Small intestine (tissue), 7 donors: ENCODE data around the gene KLHL3. TPM values are rescaled to one million over a fixed set of nuclear protein-coding genes. Genes with fewer than 3 reads are reported as not detected.

ENCODE experiments used
- DNase-seq, 2 donors: peaks; one replicate each; pipeline versions ENCODE4 v3.0.0 to v3.0.0-alpha.2; 2013
- FAIRE-seq: peaks from 2 replicates; lab custom pipeline; 2012; peaks lifted over from hg19 to GRCh38; lab: Jason Lieb, UNC
- H3K27ac ChIP-seq, 3 donors: one replicate each; pipeline ENCODE4 v1.5.1; 2013; ENCODE audit warnings: low read length in 2 of 3, mild to moderate bottlenecking in 2 of 3, control low read depth in 1 of 3, inconsistent platforms in 1 of 3, low read depth in 1 of 3, moderate library complexity in 1 of 3
- H3K27me3 ChIP-seq, 3 donors: one replicate each; pipeline ENCODE4 v1.6.1; 2013; ENCODE audit warnings: low read length in 3 of 3, inconsistent platforms in 1 of 3; ENCODE audit not compliant: control insufficient read depth in 3 of 3, insufficient read depth in 3 of 3
- H3K36me3 ChIP-seq, 3 donors: one replicate each; pipeline ENCODE4 v1.6.1; 2013; ENCODE audit warnings: low read length in 3 of 3, inconsistent platforms in 1 of 3, low read depth in 1 of 3, mild to moderate bottlenecking in 1 of 3, moderate library complexity in 1 of 3; ENCODE audit not compliant: control insufficient read depth in 3 of 3, insufficient read depth in 2 of 3
- H3K4me1 ChIP-seq, 3 donors: one replicate each; pipeline ENCODE4 v1.6.1; 2013; ENCODE audit warnings: low read length in 2 of 3, inconsistent platforms in 1 of 3, low read depth in 1 of 3, mild to moderate bottlenecking in 1 of 3, moderate library complexity in 1 of 3; ENCODE audit not compliant: control insufficient read depth in 3 of 3, insufficient read depth in 2 of 3
- H3K4me3 ChIP-seq, 3 donors: one replicate each; pipeline ENCODE4 v1.5.1; 2013; ENCODE audit warnings: low read length in 3 of 3, control low read depth in 1 of 3, inconsistent platforms in 1 of 3, low read depth in 1 of 3, mild to moderate bottlenecking in 1 of 3, moderate library complexity in 1 of 3
- H3K9me3 ChIP-seq, 2 donors: one replicate each; pipeline ENCODE4 v1.6.1; 2013; ENCODE audit warnings: low read depth in 1 of 2, low read length in 1 of 2; ENCODE audit not compliant: control insufficient read depth in 2 of 2, insufficient read depth in 1 of 2
- WGBS, 3 donors: extraction: QIAGEN DNeasy Blood & Tissue Kit; methylation state at CpG; one replicate each; pipeline ENCODE4 v1.1.7; 2013; 5-methylcytosine and 5-hydroxymethylcytosine counted together
- polyA plus RNA-seq, 4 donors: library from polyadenylated mRNA; stranded (reverse) in 3 of 4; unstranded in 1 of 4; fragments of 200-250 nt in 3 of 4; fragments of 120-200 nt in 1 of 4; gene quantifications; one replicate each; pipeline versions ENCODE4 v1.2.1 to v1.2.3, GENCODE V29; 2013
- donor health status: healthy with polysubstance abuse.
- donor health status: control.
- donor health status: control.
- donor health status: Bipolar disorder and iron deficiency.
- donor health status: healthy.

Gene KLHL3
- polyA plus RNA-seq, 4 donors = 0.67 to 6.5 (median 1.8) TPM

- FAIRE-seq (no peak), DNase-seq (no peak)
- Histone ChIP-seq H3K27ac (no peak overlapping the region), H3K36me3 (peaks cover 0 to 9% (median 0%) of the 10 kb centered on the region in 3 donors), H3K4me1 (no peaks in the 10 kb centered on the region), H3K4me3 (no peak overlapping the region), H3K9me3 (peaks cover 0 to 3% of the 10 kb centered on the region in 2 donors), H3K27me3 (no peaks in the 10 kb centered on the region)
- 92 to 100% (median 98%) methylated on average over 5 of the region's 5 CpGs for WGBS, 3 donors
Measured at GRCh38 chr5:137710086-137710485, 25.8 kb downstream of the KLHL3 start.

- Histone ChIP-seq H3K27me3 (no peaks in the 10 kb centered on the region), H3K9me3 (peaks cover 0 to 3% of the 10 kb centered on the region in 2 donors), H3K36me3 (peaks cover 0 to 9% (median 0%) of the 10 kb centered on the region in 3 donors), H3K4me1 (no peaks in the 10 kb centered on the region), H3K4me3 (no peak overlapping the region), H3K27ac (no peak overlapping the region)
- DNase-seq = no peak
- WGBS, 3 donors = 90 to 93% (median 93%) methylated on average over 3 of the region's 3 CpGs
- FAIRE-seq = no peak
Measured at GRCh38 chr5:137708796-137709559, 26.9 kb downstream of the KLHL3 start.

- Histone ChIP-seq H3K36me3 (peaks cover 0 to 9% (median 0%) of the 10 kb centered on the region in 3 donors), H3K9me3 (peaks cover 0 to 2% of the 10 kb centered on the region in 2 donors), H3K4me3 (no peak overlapping the region), H3K4me1 (no peaks in the 10 kb centered on the region), H3K27me3 (no peaks in the 10 kb centered on the region), H3K27ac (no peak overlapping the region)
- FAIRE-seq (no peak), DNase-seq (no peak)
- 98 to 100% (median 100%) methylated on average over 1 of the region's 1 CpG for WGBS, 3 donors
Measured at GRCh38 chr5:137708062-137708461, 27.8 kb downstream of the KLHL3 start.

GRCh38 chr5:137706841-137707240 is 29.0 kb downstream of the KLHL3 start:
- DNase-seq (no peak), FAIRE-seq (no peak)
- Histone ChIP-seq H3K36me3 (peaks cover 0 to 9% (median 0%) of the 10 kb centered on the region in 3 donors), H3K4me3 (no peak overlapping the region), H3K27ac (no peak overlapping the region), H3K9me3 (no peaks in the 10 kb centered on the region), H3K27me3 (no peaks in the 10 kb centered on the region), H3K4me1 (no peaks in the 10 kb centered on the region)
- WGBS, 3 donors = 79 to 92% (median 92%) methylated on average over 2 of the region's 2 CpGs

- Histone ChIP-seq H3K4me3 (no peak overlapping the region), H3K27ac (no peak overlapping the region), H3K4me1 (no peaks in the 10 kb centered on the region), H3K27me3 (no peaks in the 10 kb centered on the region), H3K9me3 (no peaks in the 10 kb centered on the region), H3K36me3 (peaks cover 0 to 11% (median 0%) of the 10 kb centered on the region in 3 donors)
- DNase-seq (no peak), FAIRE-seq (no peak)
Measured at GRCh38 chr5:137705106-137705505, 30.8 kb downstream of the KLHL3 start.

GRCh38 chr5:137703565-137703964 is 32.3 kb downstream of the KLHL3 start:
- no peaks in the 10 kb centered on the region for H3K27me3 ChIP-seq
- no peak overlapping the region for H3K4me3 ChIP-seq
- DNase-seq = no peak
- no peaks in the 10 kb centered on the region for H3K9me3 ChIP-seq
- H3K27ac ChIP-seq = no peak overlapping the region
- FAIRE-seq = no peak
- peaks cover 0 to 3% (median 0%) of the 10 kb centered on the region in 3 donors for H3K36me3 ChIP-seq
- WGBS, 3 donors = 91 to 96% (median 94%) methylated on average over 5 of the region's 5 CpGs
- H3K4me1 ChIP-seq = no peaks in the 10 kb centered on the region

- H3K27me3 ChIP-seq = no peaks in the 10 kb centered on the region
- DNase-seq (no peak), FAIRE-seq (no peak)
- no peak overlapping the region for H3K4me3 ChIP-seq
- no peak overlapping the region for H3K27ac ChIP-seq
- peaks cover 0 to 3% (median 0%) of the 10 kb centered on the region in 3 donors for H3K4me1 ChIP-seq
- no peaks in the 10 kb centered on the region for H3K9me3 ChIP-seq
- 82 to 92% (median 91%) methylated on average over 3 of the region's 3 CpGs for WGBS, 3 donors
- H3K36me3 ChIP-seq = peaks cover 0 to 7% (median 0%) of the 10 kb centered on the region in 3 donors
Measured at GRCh38 chr5:137700282-137700680, 35.6 kb downstream of the KLHL3 start.

GRCh38 chr5:137699336-137700281 is 36.3 kb downstream of the KLHL3 start:
- FAIRE-seq (no peak), DNase-seq (no peak)
- Histone ChIP-seq H3K9me3 (no peaks in the 10 kb centered on the region), H3K4me3 (no peak overlapping the region), H3K36me3 (peaks cover 0 to 7% (median 0%) of the 10 kb centered on the region in 3 donors), H3K27ac (no peak overlapping the region), H3K4me1 (peaks cover 0 to 3% (median 0%) of the 10 kb centered on the region in 3 donors), H3K27me3 (no peaks in the 10 kb centered on the region)
- WGBS, 3 donors = 67 to 82% (median 81%) methylated on average over 9 of the region's 9 CpGs
